ENCODE measurements around the gene IVD.

IVD gene

GRCh38 chr15:40464595-40465185 lies 59.1 kb downstream of the IVD start (continued):
- TF ChIP-seq ZC3H10 (CRISPR knock-in tag; IDR thresholded peaks at IDR 0.05) = no peak
- no peak for TF ChIP-seq SNAI2 (CRISPR knock-in tag; IDR thresholded peaks at IDR 0.05)
- TF ChIP-seq POU6F1 (CRISPR knock-in tag; IDR thresholded peaks at IDR 0.05; ENCODE audit: borderline replicate concordance, low read depth) = no peak
- TF ChIP-seq ZFP3 (CRISPR knock-in tag; IDR thresholded peaks at IDR 0.05) = no peak

GRCh38 chr15:40465939-40466338 lies 60.3 kb downstream of the IVD start:
- TF ChIP-seq ZNF565 (CRISPR knock-in tag; conservative IDR thresholded peaks at IDR 0.05; ENCODE audit: low read depth) = no peak
- no peak for TF ChIP-seq RARB (CRISPR knock-in tag; IDR thresholded peaks at IDR 0.05)
- TF ChIP-seq ESRRG (CRISPR knock-in tag; IDR thresholded peaks at IDR 0.05) = no peak
- TF ChIP-seq ZNF70 (CRISPR knock-in tag; IDR thresholded peaks at IDR 0.05) = no peak
- no peak for TF ChIP-seq SNAI2 (CRISPR knock-in tag; IDR thresholded peaks at IDR 0.05)
- TF ChIP-seq TSHZ2 (CRISPR knock-in tag; IDR thresholded peaks at IDR 0.05) = no peak
- TF ChIP-seq ZNF8 (CRISPR knock-in tag; IDR thresholded peaks at IDR 0.05) = no peak
- no peak for TF ChIP-seq ZC3H10 (CRISPR knock-in tag; IDR thresholded peaks at IDR 0.05)
- TF ChIP-seq POU6F1 (CRISPR knock-in tag; IDR thresholded peaks at IDR 0.05; ENCODE audit: borderline replicate concordance, low read depth) = no peak
- TF ChIP-seq OSR1 (CRISPR knock-in tag; IDR thresholded peaks at IDR 0.05) = no peak
- no peak for TF ChIP-seq GLIS3 (CRISPR knock-in tag; IDR thresholded peaks at IDR 0.05)
- no peak for TF ChIP-seq TCF4 (CRISPR knock-in tag; IDR thresholded peaks at IDR 0.05; ENCODE audit: borderline replicate concordance)
- TF ChIP-seq ISL1 (CRISPR knock-in tag; IDR thresholded peaks at IDR 0.05) = no peak
- TF ChIP-seq ZFP3 (CRISPR knock-in tag; IDR thresholded peaks at IDR 0.05) = no peak
- no peak for TF ChIP-seq PATZ1 (CRISPR knock-in tag; IDR thresholded peaks at IDR 0.05; ENCODE audit: borderline replicate concordance)
- no peak for TF ChIP-seq CSDC2 (CRISPR knock-in tag; IDR thresholded peaks at IDR 0.05)
- TF ChIP-seq ZFP30 (CRISPR knock-in tag; IDR thresholded peaks at IDR 0.05) = no peak
- no peak for TF ChIP-seq CSRNP3 (CRISPR knock-in tag; IDR thresholded peaks at IDR 0.05)
- no peak for TF ChIP-seq CREB5 (CRISPR knock-in tag; IDR thresholded peaks at IDR 0.05; ENCODE audit: low read depth)
- TF ChIP-seq TOX (CRISPR knock-in tag; IDR thresholded peaks at IDR 0.05; ENCODE audit: borderline replicate concordance) = no peak
- ATAC-seq = no peak
